SK-N-SH (cell line): ENCODE measurements around the gene B3GALNT2. TPM values are rescaled to one million over a fixed set of nuclear protein-coding genes. Genes with fewer than 3 reads are reported as not detected.

Source experiments
- CTCF ChIA-PET: fragments of 300-600, 350-600 bp; formaldehyde crosslinking; extraction: SDS; loops from one replicate; lab custom pipeline; 2021; lab: Yijun Ruan, JAX
- POLR2A ChIA-PET: fragments of 350-600 bp; sonication (Branson Sonifier 250); formaldehyde crosslinking; extraction: SDS; loops from one replicate; lab custom pipeline; 2020; ENCODE audit warnings: antibody characterized with exemption, inconsistent platforms; lab: Yijun Ruan, JAX
- DNase-seq: peaks from one replicate; pipeline ENCODE4 v3.0.0; 2012
- H2AFZ ChIP-seq: fragments of 200-600 bp; sonication (generic); 2 replicates; pipeline ENCODE4 v1.8.1; 2016; ENCODE audit warnings: antibody characterized with exemption, mild to moderate bottlenecking, low read depth
- H3F3A ChIP-seq: fragments of 200-600 bp; sonication (generic); replicated peaks from 2 replicates; pipeline ENCODE3; 2016; ENCODE audit warnings: antibody characterized with exemption, mild to moderate bottlenecking; ENCODE audit not compliant: insufficient read depth
- H3K27ac ChIP-seq, 2 experiments: fragments of 200-500 bp in 1 of 2; fragments of 200-600 bp in 1 of 2; sonication (Bioruptor generic) in 1 of 2; sonication (generic), shearing (Covaris generic) in 1 of 2; 2 replicates each; pipeline versions ENCODE4 v1.5.1 to v1.6.1; 2014 to 2016; ENCODE audit warnings: low read depth in 2 of 2, inconsistent platforms in 1 of 2, low read length in 1 of 2, mild to moderate bottlenecking in 1 of 2, mixed read lengths in 1 of 2
- H3K27me3 ChIP-seq: fragments of 200-600 bp; sonication (generic), shearing (Covaris generic); 2 replicates; pipeline ENCODE4 v1.6.1; 2016; ENCODE audit warnings: mixed run types; ENCODE audit not compliant: insufficient read depth
- H3K36me3 ChIP-seq, 2 experiments: fragments of 200-500 bp in 1 of 2; fragments of 200-600 bp in 1 of 2; sonication (Bioruptor generic) in 1 of 2; sonication (generic) in 1 of 2; replicated peaks in 1 of 2; 2 replicates each; pipeline versions ENCODE3 to v1.5.1; 2014 to 2016; ENCODE audit warnings: low read length in 1 of 2, mild to moderate bottlenecking in 1 of 2; ENCODE audit not compliant: insufficient read depth in 2 of 2, control insufficient read depth in 1 of 2
- H3K4me1 ChIP-seq, 2 experiments: fragments of 200-500 bp in 1 of 2; fragments of 200-600 bp in 1 of 2; sonication (Bioruptor generic) in 1 of 2; sonication (generic), shearing (Covaris generic) in 1 of 2; 2 replicates each; pipeline versions ENCODE4 v1.5.1 to v1.6.1; 2014 to 2016; ENCODE audit warnings: low read depth in 1 of 2, low read length in 1 of 2, mixed run types in 1 of 2; ENCODE audit not compliant: insufficient read depth in 2 of 2, control insufficient read depth in 1 of 2
- H3K4me2 ChIP-seq: fragments of 200-600 bp; sonication (generic), shearing (Covaris generic); 2 replicates; pipeline ENCODE4 v1.6.1; 2017; ENCODE audit warnings: mixed run types
- H3K4me3 ChIP-seq, 2 experiments: fragments of 200-500 bp in 1 of 2; fragments of 200-600 bp in 1 of 2; sonication (Bioruptor generic) in 1 of 2; sonication (generic), shearing (Covaris generic) in 1 of 2; 2 replicates each; pipeline versions ENCODE4 v1.5.1 to v1.8.1; 2014 to 2016; ENCODE audit warnings: low read depth in 2 of 2, inconsistent platforms in 1 of 2, low read length in 1 of 2, mild to moderate bottlenecking in 1 of 2, mixed read lengths in 1 of 2, moderate library complexity in 1 of 2
- H3K79me2 ChIP-seq: fragments of 200-600 bp; sonication (generic); 2 replicates; pipeline ENCODE4 v1.8.1; 2017; ENCODE audit warnings: mild to moderate bottlenecking; ENCODE audit not compliant: insufficient read depth
- H3K9ac ChIP-seq: fragments of 200-600 bp; sonication (generic); 2 replicates; pipeline ENCODE4 v1.6.1; 2017; ENCODE audit warnings: mixed run types
- H3K9me2 ChIP-seq: fragments of 200-600 bp; sonication (generic); 2 replicates; pipeline ENCODE4 v1.6.1; 2017; ENCODE audit warnings: mixed run types
- H3K9me3 ChIP-seq: fragments of 200-600 bp; sonication (generic); 2 replicates; pipeline ENCODE4 v1.6.1; 2017; ENCODE audit warnings: mixed run types, mild to moderate bottlenecking, moderate library complexity
- H4K20me1 ChIP-seq: fragments of 200-600 bp; sonication (generic); 2 replicates; pipeline ENCODE4 v1.6.1; 2017; ENCODE audit warnings: mild to moderate bottlenecking, mixed run types; ENCODE audit not compliant: insufficient read depth
- CHD2 ChIP-seq: fragments of 150-350 bp; IDR thresholded peaks from 2 replicates; pipeline ENCODE4 v1.6.1; 2018; ENCODE audit warnings: low read length; ENCODE audit not compliant: partially characterized antibody
- ELF1 ChIP-seq: IDR thresholded peaks from 2 replicates; pipeline ENCODE4 v1.4.0; 2012
- EZH2phosphoT487 ChIP-seq: fragments of 200-600 bp; sonication (generic); IDR thresholded peaks from 2 replicates; pipeline ENCODE4 v1.6.1; 2017; ENCODE audit warnings: low read depth, mixed run types, mild to moderate bottlenecking, antibody characterized with exemption, moderate library complexity, borderline replicate concordance
- GABPA ChIP-seq: IDR thresholded peaks from 2 replicates; pipeline ENCODE4 v1.4.0; 2012; ENCODE audit warnings: low read depth, mild to moderate bottlenecking
- IRF3 ChIP-seq: fragments of 150-350 bp; IDR thresholded peaks from 2 replicates; pipeline ENCODE4 v1.6.1; 2016; ENCODE audit warnings: mild to moderate bottlenecking, low read depth, low read length
- MAX ChIP-seq: IDR thresholded peaks from 2 replicates; pipeline ENCODE4 v1.4.0; 2012; ENCODE audit warnings: low read depth
- MEF2A ChIP-seq: IDR thresholded peaks from 2 replicates; pipeline ENCODE4 v1.4.0; 2012; ENCODE audit warnings: low read depth, borderline replicate concordance
- MXI1 ChIP-seq: IDR thresholded peaks from 2 replicates; pipeline ENCODE4 v1.6.1; 2012; ENCODE audit warnings: mild to moderate bottlenecking, low read depth, low read length, improper control_type of control experiment
- POLR2AphosphoS5 ChIP-seq: IDR thresholded peaks from 2 replicates; pipeline ENCODE4 v1.6.1; 2012; ENCODE audit warnings: low read depth, low read length
- RXRA ChIP-seq: IDR thresholded peaks from 2 replicates; pipeline ENCODE4 v1.4.0; 2012; ENCODE audit warnings: low read depth, mild to moderate bottlenecking, borderline replicate concordance
- SIN3A ChIP-seq: IDR thresholded peaks from 2 replicates; pipeline ENCODE4 v1.6.1; 2012; ENCODE audit warnings: low read depth, mild to moderate bottlenecking, low read length, moderate library complexity, borderline replicate concordance
- USF2 ChIP-seq: fragments of 150-350 bp; IDR thresholded peaks from 2 replicates; pipeline ENCODE4 v1.6.1; 2017; ENCODE audit warnings: antibody characterized with exemption, low read length, low read depth, borderline replicate concordance
- ZBTB33 ChIP-seq: IDR thresholded peaks from 2 replicates; pipeline ENCODE4 v1.4.0; 2012; ENCODE audit warnings: low read depth, borderline replicate concordance
- WGBS: methylation state at CpG from one replicate; pipeline ENCODE4 v1.1.6; 2017; ENCODE audit warnings: low lambda C conversion rate; 5-methylcytosine and 5-hydroxymethylcytosine counted together
- polyA plus RNA-seq, 3 experiments: library from polyadenylated mRNA; depleted of rRNA; stranded (reverse); fragments of >200 nt; gene quantifications; 2 replicates each; pipeline ENCODE4 v1.2.3, GENCODE V29; 2012
- TF ChIP-seq, protein P1 (sequence below): IDR thresholded peaks from 2 replicates; pipeline ENCODE4 v1.4.0; 2012; ENCODE audit warnings: low read depth, borderline replicate concordance

Gene B3GALNT2
- polyA plus RNA-seq, 1 of the 3 experiments (the other 2 are of a cell fraction) = 15.5 TPM

DNA sequence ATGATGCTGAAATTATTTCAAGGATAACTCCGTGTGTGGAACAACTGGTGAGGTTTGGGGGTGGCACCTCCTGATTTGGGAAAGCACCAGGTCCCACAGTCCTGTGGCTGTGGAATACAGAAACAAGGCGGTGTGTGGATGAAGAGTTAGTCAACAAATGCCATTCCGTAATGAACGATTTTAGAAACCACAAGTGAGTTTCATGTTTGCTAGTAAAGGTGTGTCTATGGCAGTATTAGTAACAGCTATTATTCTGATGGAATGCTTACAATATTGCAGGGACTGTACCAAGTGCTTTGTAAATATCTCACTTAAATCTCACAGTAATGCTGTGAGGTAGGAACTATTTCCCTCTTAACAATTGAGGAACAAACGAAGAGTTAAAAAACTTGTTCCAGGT lies 53.8 kb downstream of the B3GALNT2 start:
- no peak overlapping the region for H3K27ac ChIP-seq
- H3F3A ChIP-seq = no peaks in the 10 kb centered on the region
- no peak for DNase-seq
- ChIA-PET POLR2A (no interaction called here), CTCF (no interaction called here)
- no peaks in the 10 kb centered on the region for H3K9me2 ChIP-seq
- H3K9me3 ChIP-seq = no peaks in the 10 kb centered on the region
- peaks cover 64 to 73% of the 10 kb centered on the region in 2 experiments for H3K36me3 ChIP-seq
- no peaks in the 10 kb centered on the region for H4K20me1 ChIP-seq
- no peak overlapping the region for H3K4me3 ChIP-seq
- H3K9ac ChIP-seq = no peak overlapping the region
- H2AFZ ChIP-seq = no peak overlapping the region
- no peaks in the 10 kb centered on the region for H3K4me1 ChIP-seq
- WGBS = 94% methylated on average over 5 of the region's 5 CpGs
- H3K79me2 ChIP-seq = no peaks in the 10 kb centered on the region
- H3K27me3 ChIP-seq = no peaks in the 10 kb centered on the region
- no peak overlapping the region for H3K4me2 ChIP-seq
- TF ChIP-seq MXI1 (no peak), ELF1 (no peak)

- Histone ChIP-seq H3K4me3 (no peak overlapping the region), H4K20me1 (no peaks in the 10 kb centered on the region), H3K36me3 (peaks cover 74 to 79% of the 10 kb centered on the region in 2 experiments), H3K9ac (no peak overlapping the region), H3K4me2 (no peak overlapping the region), H2AFZ (no peak overlapping the region), H3K4me1 (no peaks in the 10 kb centered on the region), H3F3A (no peaks in the 10 kb centered on the region), H3K79me2 (no peaks in the 10 kb centered on the region), H3K9me3 (no peaks in the 10 kb centered on the region), H3K9me2 (no peaks in the 10 kb centered on the region), H3K27ac (no peak overlapping the region), H3K27me3 (no peaks in the 10 kb centered on the region)
- CTCF ChIA-PET = interaction anchor here (1.3 kb wide), 1 partner anchor 56 kb away, joined by 3 read pairs; the partner anchor contains the start of gene B3GALNT2
- 92% methylated on average over 7 of the region's 7 CpGs for WGBS
- no peak for TF ChIP-seq SIN3A
- TF ChIP-seq, protein P1, sequence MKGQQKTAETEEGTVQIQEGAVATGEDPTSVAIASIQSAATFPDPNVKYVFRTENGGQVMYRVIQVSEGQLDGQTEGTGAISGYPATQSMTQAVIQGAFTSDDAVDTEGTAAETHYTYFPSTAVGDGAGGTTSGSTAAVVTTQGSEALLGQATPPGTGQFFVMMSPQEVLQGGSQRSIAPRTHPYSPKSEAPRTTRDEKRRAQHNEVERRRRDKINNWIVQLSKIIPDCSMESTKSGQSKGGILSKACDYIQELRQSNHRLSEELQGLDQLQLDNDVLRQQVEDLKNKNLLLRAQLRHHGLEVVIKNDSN = no peak
- no peak for TF ChIP-seq ZBTB33
- no peak for TF ChIP-seq CHD2
- no peak for TF ChIP-seq MEF2A
- no peak for TF ChIP-seq GABPA
- no peak for TF ChIP-seq RXRA
- no peak for TF ChIP-seq EZH2phosphoT487
- TF ChIP-seq IRF3 = no peak
- no peak for TF ChIP-seq USF2
- no peak for TF ChIP-seq POLR2AphosphoS5
- no peak for TF ChIP-seq MAX
- POLR2A ChIA-PET = no interaction called here
- DNase-seq = no peak
These were observed 55.6 kb downstream of the B3GALNT2 start for GRCh38 chr1:235448616-235449015.
